A549 (cell line): ENCODE results near the gene LASP1.

ENCODE experiments used
- CHD4 ChIP-seq: fragments of 200-600 bp; sonication (generic); IDR thresholded peaks from 2 replicates; pipeline ENCODE4 v1.6.1; 2016; ENCODE audit warnings: antibody characterized with exemption, mild to moderate bottlenecking, borderline replicate concordance
- CTCF ChIP-seq: fragments of >200 bp; sonication (Bioruptor Twin); formaldehyde crosslinking; IDR thresholded peaks from 3 replicates; pipeline ENCODE4 v1.5.1; 2016
- EP300 ChIP-seq, 2 experiments: fragments of >200 bp; sonication (Bioruptor Twin); formaldehyde crosslinking; IDR thresholded peaks; 2 replicates in 1 of 2; 3 replicates in 1 of 2; pipeline ENCODE4 v1.6.1; 2016 to 2017
- HMGXB4 ChIP-seq: fragments of 250-450 bp; sonication (Bioruptor Pico); IDR thresholded peaks from 2 replicates; pipeline ENCODE4 v1.5.0; 2021; ENCODE audit warnings: mild to moderate bottlenecking, moderate library complexity, borderline replicate concordance
- MYC ChIP-seq: IDR thresholded peaks from 2 replicates; pipeline ENCODE4 v1.6.1; 2012; ENCODE audit warnings: mild to moderate bottlenecking, inconsistent platforms, low read length, improper control_type of control experiment, borderline replicate concordance
- NFE2L2 ChIP-seq: fragments of 150-350 bp; conservative IDR thresholded peaks from 2 replicates; pipeline ENCODE4 v1.6.1; 2014; ENCODE audit warnings: low read length
- PBX3 ChIP-seq: IDR thresholded peaks from 2 replicates; pipeline ENCODE4 v1.6.1; 2012
- POLR2A ChIP-seq: IDR thresholded peaks from 2 replicates; pipeline ENCODE4 v1.6.1; 2012; ENCODE audit warnings: mild to moderate bottlenecking, low read length

GRCh38 chr17:38921756-38922411 lies 52.0 kb downstream of the LASP1 start:
- TF ChIP-seq MYC (no peak), POLR2A (no peak), CTCF (no peak), PBX3 (no peak), HMGXB4 (no peak), CHD4 (no peak), EP300 (IDR thresholded peaks at IDR 0.05) (no peak), NFE2L2 (no peak)
